Lower lobe of right lung (tissue), 2 donors: ENCODE data around the gene KCNH5. TPM values are rescaled to one million over a fixed set of nuclear protein-coding genes. Genes with fewer than 3 reads are reported as not detected.
"Not testable (repeated sequence)": the region's sequence is repeated elsewhere in the genome, so short reads cannot be mapped to it uniquely, and the experiment has no call there.

Experiments
- ATAC-seq, 2 donors: fragments of 200-7000 bp; cut with Tn5 transposase; one replicate each; pipeline ENCODE4 v1.9.1; 2020 to 2022; ENCODE audit warnings: mild to moderate bottlenecking in 2 of 2, moderate library complexity in 2 of 2
- DNase-seq: peaks from one replicate; pipeline ENCODE4 v3.0.0-alpha.2; 2020
- H3K27ac ChIP-seq: fragments of 200-600 bp; one replicate; pipeline ENCODE4 v1.8.0; 2022
- H3K27me3 ChIP-seq: fragments of 200-600 bp; one replicate; pipeline ENCODE4 v1.8.0; 2022; ENCODE audit warnings: low read depth
- H3K36me3 ChIP-seq: fragments of 200-600 bp; one replicate; pipeline ENCODE4 v1.8.0; 2022; ENCODE audit warnings: mild to moderate bottlenecking
- H3K4me1 ChIP-seq: fragments of 200-600 bp; one replicate; pipeline ENCODE4 v1.8.0; 2022
- H3K4me3 ChIP-seq: fragments of 200-600 bp; one replicate; pipeline ENCODE4 v1.8.0; 2022; ENCODE audit warnings: mild to moderate bottlenecking
- H3K9me3 ChIP-seq: fragments of 200-600 bp; one replicate; pipeline ENCODE4 v1.8.0; 2022
- intact Hi-C: fragments of 100-400 bp; cut with DNase I; formaldehyde crosslinking; loops from one replicate; pipeline ENCODE4 v1.11.0; 2022
- total RNA-seq: library from RNA; stranded (reverse); fragmentation: NEBNext Ultra II Directional; extraction: Animal tissue kit (Norgen Biotek cat#: 25700); gene quantifications from one replicate; pipeline ENCODE4 v1.2.1, GENCODE V29; 2021
- TF ChIP-seq, protein P1 (sequence below): fragments of 200-600 bp; IDR thresholded peaks from one replicate; pipeline ENCODE4 v1.8.0; 2022; ENCODE audit warnings: antibody characterized with exemption, mild to moderate bottlenecking
- donor health status: DM: no; HTN: yes; CAD: no; lungs with severe emphysema.

Gene KCNH5
- total RNA-seq, 1 donor from 2014 or later, result not detected

DNA sequence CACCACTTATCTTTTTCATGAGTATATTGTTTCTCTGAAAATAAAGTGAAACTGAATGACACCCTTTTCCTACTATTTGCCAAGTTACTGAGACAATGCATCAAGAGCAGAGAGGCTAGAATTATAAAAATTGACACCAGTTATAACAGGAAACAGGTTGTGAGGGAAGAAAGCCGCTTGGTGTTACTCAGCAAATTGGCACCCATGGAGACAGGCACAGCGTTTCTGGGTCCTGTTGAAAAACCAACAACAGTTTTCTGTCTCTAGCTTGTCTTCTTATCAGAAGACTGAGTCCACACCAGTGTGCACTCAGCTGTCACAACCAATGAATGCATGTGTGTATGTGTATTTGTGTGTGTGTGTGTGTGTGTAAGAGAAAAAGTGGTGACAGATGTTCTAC is 267.7 kb downstream of the KCNH5 start:
- ATAC-seq, result no peak
- H3K36me3 ChIP-seq, result no peaks in the 10 kb centered on the region
- H3K27ac ChIP-seq, result no peak overlapping the region
- TF ChIP-seq, protein P1, sequence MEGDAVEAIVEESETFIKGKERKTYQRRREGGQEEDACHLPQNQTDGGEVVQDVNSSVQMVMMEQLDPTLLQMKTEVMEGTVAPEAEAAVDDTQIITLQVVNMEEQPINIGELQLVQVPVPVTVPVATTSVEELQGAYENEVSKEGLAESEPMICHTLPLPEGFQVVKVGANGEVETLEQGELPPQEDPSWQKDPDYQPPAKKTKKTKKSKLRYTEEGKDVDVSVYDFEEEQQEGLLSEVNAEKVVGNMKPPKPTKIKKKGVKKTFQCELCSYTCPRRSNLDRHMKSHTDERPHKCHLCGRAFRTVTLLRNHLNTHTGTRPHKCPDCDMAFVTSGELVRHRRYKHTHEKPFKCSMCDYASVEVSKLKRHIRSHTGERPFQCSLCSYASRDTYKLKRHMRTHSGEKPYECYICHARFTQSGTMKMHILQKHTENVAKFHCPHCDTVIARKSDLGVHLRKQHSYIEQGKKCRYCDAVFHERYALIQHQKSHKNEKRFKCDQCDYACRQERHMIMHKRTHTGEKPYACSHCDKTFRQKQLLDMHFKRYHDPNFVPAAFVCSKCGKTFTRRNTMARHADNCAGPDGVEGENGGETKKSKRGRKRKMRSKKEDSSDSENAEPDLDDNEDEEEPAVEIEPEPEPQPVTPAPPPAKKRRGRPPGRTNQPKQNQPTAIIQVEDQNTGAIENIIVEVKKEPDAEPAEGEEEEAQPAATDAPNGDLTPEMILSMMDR, result no peak
- no peak overlapping the region for H3K4me3 ChIP-seq
- no peaks in the 10 kb centered on the region for H3K27me3 ChIP-seq
- intact Hi-C loops, result no loop called here
- no peak for DNase-seq
- H3K9me3 ChIP-seq, result no peaks in the 10 kb centered on the region
- peaks cover 8% of the 10 kb centered on the region for H3K4me1 ChIP-seq

DNA sequence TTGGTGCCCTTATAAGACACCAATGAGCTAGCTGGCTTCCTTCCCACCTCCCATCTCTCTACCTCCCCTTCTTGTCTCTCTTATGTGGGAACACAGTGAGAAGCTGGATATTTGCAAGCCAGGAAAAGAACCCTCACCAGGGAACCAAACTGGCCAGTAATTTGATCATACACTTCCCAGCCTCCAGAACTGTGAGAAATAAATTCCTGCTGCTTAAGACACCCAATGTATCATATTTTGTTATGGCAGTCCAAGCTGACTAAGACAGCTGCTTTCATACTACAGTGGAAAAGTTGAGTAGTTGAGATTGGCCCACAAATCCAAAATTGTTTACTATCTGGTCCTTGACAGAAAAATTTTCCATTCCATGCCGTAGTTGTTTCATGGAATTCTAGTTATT is 269.0 kb downstream of the KCNH5 start:
- H3K4me1 ChIP-seq, result peaks cover 8% of the 10 kb centered on the region
- peak in 1 of 2 donors; percentile 43 for ATAC-seq
- TF ChIP-seq, protein P1, result no peak
- intact Hi-C loops, result no loop called here
- no peak overlapping the region for H3K27ac ChIP-seq
- H3K9me3 ChIP-seq, result no peaks in the 10 kb centered on the region
- DNase-seq, result no peak
- no peak overlapping the region for H3K4me3 ChIP-seq
- H3K36me3 ChIP-seq, result no peaks in the 10 kb centered on the region
- no peaks in the 10 kb centered on the region for H3K27me3 ChIP-seq

DNA sequence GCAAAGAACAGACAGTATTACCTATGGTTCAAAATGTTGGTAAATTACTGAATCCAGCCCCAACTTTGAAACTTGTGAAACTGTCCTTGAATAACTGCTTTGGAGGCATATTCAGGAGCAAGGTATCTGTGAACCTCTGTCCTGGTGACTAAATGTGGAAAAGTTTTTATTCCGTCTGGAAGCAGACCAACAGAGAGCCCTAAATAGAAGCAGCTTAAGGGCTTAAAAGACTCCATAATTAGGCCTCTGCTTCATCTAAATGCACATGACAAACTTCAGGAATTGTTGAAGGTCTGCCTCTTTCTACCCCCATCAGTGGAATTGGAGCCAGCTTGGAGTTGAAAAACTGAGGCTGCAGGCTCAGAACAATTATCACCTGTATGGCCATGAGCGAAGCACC is 276.5 kb downstream of the KCNH5 start:
- no peak overlapping the region for H3K4me3 ChIP-seq
- DNase-seq (no peak), ATAC-seq (no peak)
- no peaks in the 10 kb centered on the region for H3K36me3 ChIP-seq
- no peaks in the 10 kb centered on the region for H3K9me3 ChIP-seq
- no peaks in the 10 kb centered on the region for H3K27me3 ChIP-seq
- no peak overlapping the region for H3K27ac ChIP-seq
- TF ChIP-seq, protein P1, result no peak
- no peaks in the 10 kb centered on the region for H3K4me1 ChIP-seq
- intact Hi-C loops, result no loop called here

DNA sequence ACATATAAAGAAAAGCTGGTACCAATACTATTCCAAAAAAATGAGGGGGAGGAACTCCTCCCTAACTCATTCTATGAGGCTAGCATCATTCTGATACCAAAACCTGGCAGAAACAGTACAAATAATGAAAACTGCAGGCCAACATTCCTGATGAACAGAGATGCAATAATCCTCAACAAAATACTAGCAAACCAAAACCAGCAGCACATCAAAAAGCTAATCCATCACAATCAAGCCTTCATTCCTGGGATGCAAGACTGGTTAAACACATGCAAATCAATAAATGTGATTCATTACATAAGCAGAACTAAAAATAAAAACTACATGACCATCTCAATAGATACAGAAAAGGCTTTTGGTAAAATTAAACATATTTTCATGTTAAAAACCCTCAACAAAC is 281.3 kb downstream of the KCNH5 start:
- Histone ChIP-seq H3K36me3 (no peaks in the 10 kb centered on the region), H3K9me3 (no peaks in the 10 kb centered on the region), H3K27ac (no peak overlapping the region), H3K4me3 (no peak overlapping the region), H3K27me3 (no peaks in the 10 kb centered on the region), H3K4me1 (no peaks in the 10 kb centered on the region)
- no peak for ATAC-seq
- intact Hi-C loops, result no loop called here
- no peak for DNase-seq
- TF ChIP-seq, protein P1, result no peak

DNA sequence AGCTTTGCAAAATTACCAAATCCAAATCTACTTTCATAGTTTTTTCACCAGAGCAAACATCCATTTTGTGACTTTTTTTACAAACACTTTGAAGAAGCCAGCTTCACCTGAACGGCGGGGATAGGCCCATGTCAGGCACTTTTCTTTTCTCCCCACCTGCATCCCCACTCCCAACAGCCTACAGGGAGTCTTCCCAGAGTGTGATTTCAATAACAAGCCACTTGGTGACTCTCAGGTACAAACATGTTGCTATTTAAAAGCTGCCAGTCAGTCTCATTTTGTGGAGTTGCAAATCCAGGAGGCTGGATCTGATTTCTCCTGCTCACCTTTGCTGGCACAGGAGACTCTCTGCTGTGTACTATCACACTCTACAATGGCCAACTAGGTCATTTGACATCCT is 285.5 kb downstream of the KCNH5 start:
- intact Hi-C loops, result no loop called here
- H3K4me1 ChIP-seq, result no peaks in the 10 kb centered on the region
- H3K4me3 ChIP-seq, result no peak overlapping the region
- TF ChIP-seq, protein P1, result no peak
- no peak for ATAC-seq
- no peaks in the 10 kb centered on the region for H3K36me3 ChIP-seq
- H3K27ac ChIP-seq, result no peak overlapping the region
- H3K27me3 ChIP-seq, result no peaks in the 10 kb centered on the region
- no peaks in the 10 kb centered on the region for H3K9me3 ChIP-seq
- DNase-seq, result no peak

DNA sequence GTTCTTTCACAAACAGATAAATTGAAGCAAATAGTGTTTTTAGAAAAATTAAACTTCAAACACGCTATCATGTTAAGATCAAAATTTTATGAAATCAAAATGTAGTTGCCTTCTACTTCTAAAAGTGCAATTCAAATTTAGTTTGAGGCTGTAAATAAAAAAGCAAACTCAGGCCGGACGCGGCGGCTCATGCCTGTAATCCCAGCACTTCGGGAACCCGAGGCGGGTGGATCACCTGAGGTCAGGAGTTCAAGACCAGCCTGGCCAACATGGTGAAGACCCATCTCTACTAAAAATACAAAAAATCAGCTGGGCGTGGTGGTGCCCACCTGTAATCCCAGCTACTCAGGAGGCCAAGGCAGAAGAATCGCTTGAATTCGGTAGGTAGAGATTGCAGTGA is 298.4 kb downstream of the KCNH5 start:
- H3K4me1 ChIP-seq, H3K27me3 ChIP-seq, H3K27ac ChIP-seq, H3K36me3 ChIP-seq, H3K4me3 ChIP-seq, intact Hi-C loops, ATAC-seq, DNase-seq, H3K9me3 ChIP-seq: not testable (repeated sequence)
